Non-pigmented ciliary epithelial cell (primary cell): ENCODE data around the gene MKRN2.
A peak's percentile ranks its signal among the peaks of the same experiment; 100 is the strongest.
"Not testable (repeated sequence)": the region's sequence is repeated elsewhere in the genome, so short reads cannot be mapped to it uniquely, and the experiment has no call there.

Source experiments
- DNase-seq: peaks from one replicate; pipeline ENCODE4 v3.0.0-alpha.2; 2010; ENCODE audit warnings: low read depth

Gene MKRN2, protein sequence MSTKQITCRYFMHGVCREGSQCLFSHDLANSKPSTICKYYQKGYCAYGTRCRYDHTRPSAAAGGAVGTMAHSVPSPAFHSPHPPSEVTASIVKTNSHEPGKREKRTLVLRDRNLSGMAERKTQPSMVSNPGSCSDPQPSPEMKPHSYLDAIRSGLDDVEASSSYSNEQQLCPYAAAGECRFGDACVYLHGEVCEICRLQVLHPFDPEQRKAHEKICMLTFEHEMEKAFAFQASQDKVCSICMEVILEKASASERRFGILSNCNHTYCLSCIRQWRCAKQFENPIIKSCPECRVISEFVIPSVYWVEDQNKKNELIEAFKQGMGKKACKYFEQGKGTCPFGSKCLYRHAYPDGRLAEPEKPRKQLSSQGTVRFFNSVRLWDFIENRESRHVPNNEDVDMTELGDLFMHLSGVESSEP

DNA sequence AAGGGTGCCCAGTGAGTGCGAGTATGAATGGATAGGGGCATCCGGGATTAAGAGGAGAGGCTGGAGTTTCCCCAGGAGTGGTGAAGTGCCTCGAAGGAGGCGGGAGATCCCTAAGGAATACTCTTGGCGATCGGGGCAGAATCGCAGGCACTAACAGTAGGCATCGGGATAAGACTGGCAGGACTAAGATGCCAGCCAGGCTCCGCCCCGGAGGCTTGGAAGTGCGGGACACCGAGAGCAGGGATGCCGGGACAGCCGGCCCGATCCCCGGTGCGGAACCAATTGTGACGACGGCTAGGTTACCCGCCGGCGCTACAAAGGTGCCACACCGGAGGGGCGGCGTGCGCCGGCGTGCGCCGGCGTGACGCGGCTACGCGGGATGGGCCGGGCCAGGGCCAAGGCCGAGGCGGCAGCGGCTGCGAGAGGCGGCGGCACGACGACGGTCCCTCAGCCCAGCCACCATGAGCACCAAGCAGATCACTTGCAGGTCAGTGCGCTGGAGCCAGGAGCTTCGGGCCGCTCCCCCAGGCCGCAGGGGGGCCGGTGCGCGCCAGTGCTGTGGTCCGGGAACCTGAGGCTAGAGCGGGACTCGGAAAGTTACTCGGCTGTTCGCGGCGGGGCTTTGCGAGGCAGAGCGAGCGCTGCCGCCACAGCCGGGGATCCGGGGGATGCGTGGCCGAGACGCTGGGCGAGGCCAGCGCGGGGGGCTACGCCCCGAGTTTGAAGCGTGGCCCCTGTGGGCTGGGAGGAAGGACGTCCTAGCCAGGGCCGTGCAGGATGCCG, at the start of gene MKRN2:
MKRN2 (plus strand) TSS at position 398 of the 783 bp plus-strand sequence; CDS start at position 462, 64 bp downstream.
- no peak for DNase-seq

DNA sequence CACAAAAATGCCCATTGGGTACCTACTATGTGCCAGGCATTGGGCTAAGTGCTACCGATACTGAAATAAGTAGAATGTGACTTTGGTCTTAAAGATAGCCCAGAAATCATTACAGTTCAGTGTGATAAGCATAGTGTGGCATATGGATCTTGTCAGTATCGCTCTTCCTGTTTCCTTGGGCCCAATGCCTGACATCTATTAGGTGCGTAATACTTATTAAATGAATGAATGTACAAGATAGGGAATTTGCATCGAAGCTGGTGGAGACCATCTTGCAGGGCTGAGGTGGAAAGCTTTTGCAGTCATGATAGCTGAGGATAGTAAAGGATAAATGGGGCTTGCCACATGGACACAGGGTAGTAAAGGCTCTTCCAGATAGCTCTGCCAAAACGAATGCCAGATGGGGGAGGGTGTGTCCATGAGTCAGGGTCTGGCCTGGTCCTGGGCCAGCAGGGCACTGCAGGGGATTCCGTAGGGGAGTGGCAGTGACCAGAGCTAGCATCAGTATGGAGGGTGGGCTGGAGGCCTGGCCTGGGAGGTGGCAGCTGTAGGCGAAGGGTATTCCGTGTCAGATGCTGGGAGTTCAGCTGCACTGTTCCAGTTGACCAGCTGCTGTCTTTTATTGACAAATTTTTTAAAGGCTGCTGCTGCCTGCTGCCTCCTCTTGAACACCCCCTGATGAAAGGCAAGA, 49.2 kb upstream of the MKRN2 start:
- no peak for DNase-seq

DNA sequence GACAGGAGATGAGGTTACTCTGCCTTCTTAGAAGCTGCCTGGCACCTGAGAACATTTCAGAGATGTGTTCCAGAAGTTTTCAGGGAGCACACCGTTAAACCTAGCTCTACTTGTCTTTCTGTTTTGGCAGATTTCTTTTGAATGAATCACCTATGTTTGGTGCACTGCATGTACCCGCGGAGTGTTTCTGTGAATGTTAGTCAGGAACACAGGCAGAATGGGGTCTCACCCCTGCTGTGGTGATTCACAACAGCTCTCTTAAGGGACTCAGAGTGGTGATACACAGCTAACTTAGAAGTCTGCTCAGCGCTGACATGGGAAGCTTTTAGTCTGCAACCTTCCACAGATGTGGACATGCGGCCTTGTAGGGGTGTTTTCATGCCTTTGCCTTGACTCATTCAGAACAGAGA, 48.6 kb upstream of the MKRN2 start:
- DNase-seq, result peak; percentile 98

DNA sequence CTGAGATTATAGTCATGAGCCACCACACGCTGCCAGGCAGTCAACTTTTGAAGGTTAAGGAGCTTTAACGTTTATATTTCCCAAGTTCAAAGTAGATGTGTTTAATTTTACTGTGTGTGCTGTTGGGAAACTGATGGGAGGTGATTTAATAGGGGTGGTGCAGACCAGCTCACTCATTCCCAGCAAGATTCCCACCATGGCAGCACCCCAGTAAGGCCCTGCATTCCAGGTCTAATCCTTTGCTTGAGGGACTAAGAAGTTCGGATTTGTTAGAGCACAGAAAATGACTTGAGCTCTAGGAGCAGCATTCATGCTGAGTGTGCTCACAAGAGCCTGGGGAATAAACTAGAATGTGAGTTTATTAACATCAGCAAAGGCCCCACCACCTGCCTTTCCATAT, 47.4 kb upstream of the MKRN2 start:
- DNase-seq, result no peak

DNA sequence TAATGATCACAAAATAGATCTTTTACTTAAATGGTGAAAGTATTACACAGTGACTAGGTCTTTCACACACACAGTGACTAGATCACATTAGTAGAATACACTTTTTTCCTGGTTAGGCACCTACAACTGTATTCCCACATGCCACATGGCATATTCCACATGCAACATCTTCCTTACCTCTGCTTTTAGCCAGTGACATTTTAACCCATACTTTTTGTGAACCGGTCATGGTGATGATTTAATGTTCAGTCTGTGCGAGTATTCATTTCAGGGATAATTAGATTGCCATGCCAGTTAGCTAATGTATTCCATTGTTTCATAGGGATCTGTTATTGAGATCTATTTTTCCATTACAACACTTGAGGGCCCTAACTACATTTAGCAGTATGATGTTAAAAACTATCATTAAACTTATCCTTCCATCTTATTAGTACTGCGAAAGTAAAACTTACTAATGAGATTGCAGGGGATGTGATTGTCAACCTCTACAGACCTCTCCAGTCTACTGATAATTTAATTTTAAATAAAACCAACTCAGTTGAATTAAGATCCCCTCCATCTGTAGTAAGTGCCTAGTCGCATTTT, 44.3 kb upstream of the MKRN2 start:
- no peak for DNase-seq

DNA sequence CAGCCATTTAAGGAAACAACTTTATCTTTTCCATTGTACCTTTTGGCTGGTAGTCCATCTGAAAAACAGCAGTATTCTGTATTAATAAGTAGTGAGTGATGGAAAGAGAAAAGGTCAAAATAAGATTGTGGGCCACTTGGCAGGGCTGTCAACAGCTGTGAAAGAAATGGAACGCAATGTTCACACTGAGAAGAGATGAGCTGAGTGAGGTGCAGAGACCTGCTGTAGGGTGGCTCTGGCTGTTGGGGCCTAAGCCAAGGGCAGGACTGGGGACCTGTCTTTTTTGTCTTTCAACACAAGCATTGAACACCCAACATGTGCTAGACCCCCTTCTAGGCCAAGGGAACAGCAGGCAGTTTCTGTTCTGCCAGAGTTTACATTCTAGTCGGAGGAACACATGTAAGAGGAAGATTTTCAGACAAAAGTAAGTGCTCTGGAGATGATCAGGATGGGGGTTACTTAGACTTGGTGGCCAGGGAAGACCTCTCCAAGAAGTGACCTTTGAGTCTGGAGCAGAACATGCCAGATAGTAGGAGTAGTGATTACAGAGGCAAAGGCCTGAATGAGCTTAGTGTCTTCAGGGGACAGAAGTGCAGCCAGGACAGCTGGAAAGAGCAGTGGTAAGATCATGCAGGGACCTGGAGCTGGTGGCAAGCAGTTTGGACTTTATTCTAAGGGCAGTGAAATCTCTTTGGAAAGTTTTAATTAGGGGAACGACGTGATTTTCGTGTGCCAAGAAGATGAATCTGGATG, 43.0 kb upstream of the MKRN2 start:
- DNase-seq, result no peak

DNA sequence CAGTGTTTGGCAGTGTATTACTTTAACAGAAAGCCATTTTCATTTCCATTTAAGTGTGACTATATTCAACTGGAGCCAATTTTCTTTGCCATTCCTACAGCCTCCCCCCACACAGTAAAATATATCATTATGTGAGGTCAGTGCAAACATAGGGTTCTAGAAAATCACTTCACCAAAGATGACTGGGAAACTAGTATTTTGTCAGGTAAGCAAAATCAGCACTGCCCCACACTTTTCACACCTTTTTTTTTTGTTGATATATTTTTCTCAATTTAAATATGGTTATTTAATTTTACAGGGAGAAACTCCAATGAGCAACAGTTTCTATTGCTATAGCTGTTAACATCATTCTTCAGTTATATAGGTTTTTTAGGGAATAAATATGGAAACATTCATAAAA, 41.3 kb upstream of the MKRN2 start:
- no peak for DNase-seq

DNA sequence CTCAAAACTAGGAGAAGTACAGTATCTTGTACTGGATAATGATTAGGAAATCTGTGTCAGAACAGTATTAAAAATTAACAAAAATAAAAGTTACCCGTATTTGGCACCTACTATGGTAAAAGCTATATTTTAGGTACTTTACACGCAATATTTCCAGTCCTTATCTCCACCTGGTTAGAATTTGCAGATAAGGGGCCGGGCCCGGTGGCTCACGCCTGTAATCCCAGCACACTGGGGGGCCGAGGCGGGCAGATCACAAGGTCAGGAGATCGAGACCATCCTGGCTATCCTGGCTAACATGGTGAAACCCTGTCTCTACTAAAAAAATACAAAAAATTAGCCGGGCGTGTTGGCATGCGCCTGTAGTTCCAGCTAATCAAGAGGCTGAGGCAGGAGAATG, 40.0 kb upstream of the MKRN2 start:
- DNase-seq, result no peak

DNA sequence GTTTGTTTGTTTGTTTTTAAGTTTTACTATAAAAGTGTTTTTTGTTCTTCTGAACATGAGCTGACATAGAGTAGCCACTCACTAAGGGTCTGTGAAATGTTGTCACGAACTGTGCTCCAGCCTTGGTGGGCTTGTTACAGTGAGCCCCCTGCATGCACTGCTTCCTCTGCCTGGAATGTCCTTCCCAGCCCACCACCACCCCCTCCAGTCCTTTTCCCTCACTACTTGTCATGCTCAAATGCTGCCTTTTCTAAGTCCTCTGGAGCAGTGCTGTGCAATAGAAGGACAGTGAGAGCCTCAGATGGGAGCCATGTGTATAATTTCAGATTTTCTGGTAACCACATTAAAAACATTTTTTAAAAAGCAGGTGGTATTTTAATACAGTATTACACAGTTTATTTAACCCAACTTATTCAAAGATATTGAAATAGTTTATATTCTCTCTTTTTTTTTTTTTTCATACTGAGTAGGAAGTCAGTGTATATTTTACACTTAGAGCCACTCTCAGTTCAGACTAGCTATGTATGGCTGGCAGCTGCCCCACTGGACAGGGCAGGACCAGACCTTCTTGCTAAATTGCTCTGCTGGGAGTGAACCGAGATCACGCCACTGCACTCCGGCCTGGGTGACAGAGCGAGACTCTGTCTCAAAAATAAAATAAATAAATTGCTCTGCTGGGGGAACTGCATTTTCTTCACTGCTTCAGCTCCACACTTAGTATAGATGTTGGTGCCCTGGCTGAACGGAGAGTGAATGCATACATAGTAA, 38.4 kb upstream of the MKRN2 start:
- no peak for DNase-seq

DNA sequence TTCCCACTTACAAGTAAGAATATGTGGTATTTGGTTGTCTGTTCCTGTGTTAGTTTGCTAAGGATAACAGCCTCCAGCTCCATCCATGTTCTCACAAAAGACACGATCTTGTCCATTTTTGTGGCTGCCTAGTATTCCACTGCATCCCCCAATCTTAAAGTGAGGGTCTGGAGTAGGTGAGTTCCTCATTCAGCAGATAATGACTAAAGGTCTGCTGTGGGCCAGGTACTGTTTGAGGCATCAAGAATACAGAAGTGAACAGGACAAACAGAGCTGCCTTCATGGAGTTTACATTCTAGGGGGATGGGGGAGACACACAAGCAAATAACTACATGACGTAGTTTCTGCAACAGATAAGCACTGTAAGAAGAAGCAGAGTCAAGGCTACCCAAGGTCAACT, 35.9 kb upstream of the MKRN2 start:
- no peak for DNase-seq

DNA sequence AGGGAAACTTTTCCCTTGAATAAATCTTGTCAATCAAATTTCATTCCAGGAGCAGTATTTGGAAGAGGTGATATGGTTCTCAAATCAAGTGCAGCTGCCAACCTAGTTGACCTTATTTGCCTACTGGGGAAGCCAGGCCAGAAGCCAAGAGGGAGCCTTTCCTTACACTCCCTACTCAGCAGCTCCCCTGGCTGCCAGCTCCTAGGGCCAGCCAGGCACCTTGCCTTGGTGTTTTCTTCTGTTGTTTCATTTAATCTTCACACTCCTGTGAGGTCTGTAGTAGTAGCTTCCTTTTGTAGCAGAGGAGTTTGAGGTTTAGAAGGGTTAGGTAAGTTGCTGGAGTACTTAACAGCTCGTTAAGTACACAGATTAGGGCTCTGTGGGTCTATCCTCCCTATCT, 34.2 kb upstream of the MKRN2 start:
- DNase-seq, result no peak

DNA sequence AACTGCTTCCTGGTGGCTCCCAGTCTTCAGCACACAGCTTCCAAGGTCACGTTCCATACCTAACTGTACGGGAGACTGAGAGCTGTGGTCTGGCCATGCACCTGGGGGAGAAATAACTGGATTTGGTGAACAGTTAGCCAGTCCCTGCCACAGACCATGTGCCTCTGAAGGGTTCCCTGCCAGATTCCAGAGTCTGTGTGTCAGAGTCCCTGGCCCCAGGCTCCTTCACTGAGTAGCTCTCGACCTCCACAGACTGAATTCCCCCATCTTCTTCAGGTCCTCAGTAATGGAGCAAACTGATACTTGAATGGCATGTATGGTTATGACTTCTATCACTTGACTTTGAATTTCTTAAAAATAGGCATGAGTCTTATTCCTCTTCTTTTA, 29.1 kb upstream of the MKRN2 start:
- DNase-seq, result no peak

DNA sequence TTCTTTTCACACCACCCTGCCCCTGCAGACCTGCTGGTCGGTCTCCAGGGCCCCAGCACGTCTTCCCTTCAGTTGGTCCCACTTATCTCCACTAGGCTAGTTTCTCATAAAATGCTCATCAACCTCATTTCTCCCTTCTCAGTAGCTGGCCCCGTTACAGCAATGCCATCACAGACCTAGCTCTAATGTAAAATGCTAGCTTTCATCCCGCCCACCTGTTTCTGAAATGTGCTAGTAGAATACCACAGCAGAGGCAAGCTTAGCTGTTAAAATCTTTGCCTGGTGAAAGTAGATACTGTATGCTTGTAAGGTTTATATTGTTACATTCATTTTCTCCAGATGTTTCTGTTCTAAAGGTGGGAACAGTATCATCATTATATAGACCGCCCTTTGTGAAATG, 24.7 kb upstream of the MKRN2 start:
- no peak for DNase-seq

DNA sequence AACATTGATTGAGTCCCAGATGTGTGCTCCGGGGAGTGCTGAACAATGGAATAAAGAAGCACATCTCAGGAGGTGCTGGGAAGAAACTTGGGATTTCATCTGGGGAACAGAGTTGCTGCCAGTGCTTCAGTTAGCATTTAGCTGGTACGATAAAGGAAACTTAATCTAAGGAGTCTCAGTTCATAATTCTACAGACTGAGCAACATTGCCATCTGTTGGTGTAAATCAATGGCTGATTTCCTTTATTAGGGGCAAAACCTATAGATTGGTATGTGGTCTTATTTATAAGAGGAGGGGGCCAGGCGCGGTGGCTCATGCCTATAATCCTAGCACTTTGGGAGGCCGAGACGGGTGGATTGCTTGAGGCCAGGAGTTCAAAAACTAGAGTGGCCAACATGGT, 20.5 kb upstream of the MKRN2 start:
- no peak for DNase-seq

DNA sequence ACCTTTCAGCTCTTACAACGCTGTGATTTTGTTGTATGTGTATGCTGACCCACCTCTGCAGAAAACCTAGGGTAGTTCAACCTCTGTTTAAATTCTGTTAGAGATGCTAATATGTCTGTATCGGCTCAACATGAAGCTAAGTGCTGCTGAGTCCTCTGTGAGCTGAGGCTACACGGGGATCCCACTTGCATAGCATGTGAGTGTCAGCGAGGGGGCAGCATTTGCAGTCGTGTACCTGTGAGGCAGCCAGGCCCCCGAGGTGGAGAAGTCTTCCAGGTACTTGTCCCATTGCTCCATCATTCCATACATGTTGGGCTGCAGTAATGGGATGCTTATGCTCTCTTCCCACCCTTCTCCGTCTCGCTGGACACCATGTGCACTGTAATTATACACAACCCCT, 15.3 kb upstream of the MKRN2 start:
- DNase-seq, result no peak

DNA sequence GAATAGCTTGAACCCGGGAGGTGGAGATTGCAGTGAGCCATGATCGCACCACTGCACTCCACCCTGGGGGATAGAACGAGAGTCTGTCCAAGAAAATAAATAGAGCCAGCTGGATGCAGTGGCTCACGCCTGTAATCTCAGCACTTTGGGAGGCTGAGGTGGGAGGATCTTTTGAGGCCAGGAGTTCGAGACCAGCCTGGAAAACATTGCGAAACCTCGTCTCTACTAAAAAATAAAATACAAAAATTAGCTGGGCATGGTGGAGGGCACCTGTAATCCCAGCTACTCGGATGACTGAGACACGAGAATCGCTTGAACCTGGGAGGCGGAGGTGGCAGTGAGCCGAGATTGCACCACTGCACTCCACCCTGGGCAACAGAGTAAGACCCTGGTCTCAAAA, 13.4 kb upstream of the MKRN2 start:
- not testable (repeated sequence) for DNase-seq

DNA sequence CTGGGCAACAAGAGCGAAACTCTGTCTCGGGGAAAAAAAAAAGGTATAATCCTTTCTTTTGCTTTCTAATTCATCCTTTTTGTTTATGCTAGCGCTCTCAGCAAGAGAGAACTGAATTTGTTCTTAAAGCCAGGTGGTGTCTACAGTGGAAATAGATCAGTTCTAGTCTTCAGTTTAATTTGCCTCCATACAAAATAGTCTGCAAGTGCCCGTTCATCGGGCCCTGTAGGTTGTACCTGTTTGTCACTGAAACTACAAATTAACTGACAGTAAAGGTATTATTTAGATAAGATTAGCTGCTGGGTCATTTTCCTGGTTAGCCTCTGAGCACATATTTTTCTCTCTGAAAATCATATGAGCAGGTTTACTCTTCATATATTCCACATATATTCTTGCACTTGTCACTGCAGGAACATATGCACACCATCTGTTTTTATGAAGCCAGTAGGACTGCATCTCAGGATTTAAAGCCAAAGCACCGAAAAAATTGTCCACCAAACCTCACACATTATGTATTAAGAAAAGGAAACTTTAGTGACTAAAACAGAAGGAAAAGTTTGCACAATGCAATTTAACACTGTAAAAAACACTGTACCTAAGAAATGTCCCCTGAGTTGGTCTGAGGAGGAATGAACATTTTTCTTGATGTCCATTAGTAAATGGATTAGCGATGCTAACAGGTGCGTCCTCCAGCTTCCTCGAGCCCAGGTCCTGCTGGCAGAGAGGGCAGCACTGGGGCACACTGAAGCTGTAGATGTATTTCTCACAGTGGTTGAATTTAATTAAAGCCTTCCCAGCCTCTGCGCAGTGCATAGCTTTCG, 12.0 kb upstream of the MKRN2 start:
- no peak for DNase-seq

DNA sequence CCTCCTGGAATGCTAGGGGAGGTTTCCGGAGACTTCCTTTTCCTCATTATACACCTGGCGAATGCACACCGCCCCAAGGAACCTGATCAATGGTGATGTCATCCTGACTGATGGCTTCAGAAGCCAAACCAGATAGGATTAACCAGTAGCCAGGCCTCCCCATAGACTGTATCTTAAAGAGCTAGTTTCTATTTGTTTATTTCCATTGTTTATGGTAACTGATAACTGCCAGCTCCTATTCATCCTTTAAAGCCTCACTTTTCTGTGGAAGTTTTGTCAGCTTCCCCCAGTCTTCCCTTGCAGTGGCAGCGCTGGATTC, 11.5 kb upstream of the MKRN2 start, which contains the start of gene MKRN2OS:
MKRN2OS (minus strand) TSS at position 27 of the 319 bp plus-strand sequence. CDS start 35 bp downstream, outside the sequence.
- DNase-seq, result no peak

DNA sequence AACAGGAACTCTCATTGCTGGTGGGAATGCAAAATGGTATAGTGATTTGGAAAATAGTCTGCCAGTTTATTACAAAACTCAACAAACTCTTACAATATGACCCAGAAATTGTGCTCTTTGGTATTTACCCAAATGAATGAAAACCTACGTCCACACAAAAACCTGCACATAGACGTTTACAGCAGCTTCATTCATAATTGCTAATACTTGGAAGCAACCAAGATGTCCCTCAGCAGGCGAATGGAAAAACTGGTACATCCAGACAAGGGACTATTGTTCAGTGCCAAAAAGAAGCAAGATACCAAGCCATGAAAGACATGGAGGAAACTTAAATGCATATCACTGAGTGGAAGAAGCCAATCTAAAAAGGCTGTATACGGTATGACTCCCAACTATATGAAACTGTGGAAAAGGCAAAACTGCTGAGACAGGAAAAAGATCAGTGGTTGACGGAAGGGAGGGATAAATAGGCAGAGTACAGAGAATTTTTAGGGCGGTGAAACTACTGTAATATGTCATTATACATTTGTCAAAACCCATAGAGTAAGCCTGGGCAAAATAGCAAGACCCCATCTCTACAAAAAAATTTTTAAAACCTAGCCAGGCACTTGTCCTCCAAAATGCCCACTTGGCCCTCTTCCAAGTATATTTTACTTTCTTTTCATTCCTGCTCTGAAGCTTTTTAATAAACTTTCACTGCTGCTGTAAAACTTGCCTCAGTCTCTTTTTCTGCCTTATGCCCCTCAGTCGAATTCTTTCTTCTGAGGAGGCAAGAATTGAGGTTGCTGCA, 6.7 kb upstream of the MKRN2 start:
- no peak for DNase-seq
